Testis (tissue), 3 donors: Measurements from ENCODE around the gene CPVL. TPM values are rescaled to one million over a fixed set of nuclear protein-coding genes. Genes with fewer than 3 reads are reported as not detected.

Experiments used
- DNase-seq: peaks from one replicate; pipeline ENCODE4 v3.0.0-alpha.2; 2019
- H3K27ac ChIP-seq, 2 donors: fragments of 200-600 bp; sonication (generic); one replicate each; pipeline ENCODE4 v1.5.1; 2019
- H3K27me3 ChIP-seq: fragments of 200-600 bp; sonication (generic); one replicate; pipeline ENCODE4 v1.5.1; 2019
- H3K36me3 ChIP-seq: fragments of 200-600 bp; sonication (generic); one replicate; pipeline ENCODE4 v1.5.1; 2017; ENCODE audit warnings: low read depth; ENCODE audit errors: missing control alignments
- H3K4me1 ChIP-seq: fragments of 200-600 bp; sonication (generic); one replicate; pipeline ENCODE4 v1.5.1; 2019
- H3K4me3 ChIP-seq, 2 donors: fragments of 200-600 bp; sonication (generic); one replicate each; pipeline ENCODE4 v1.5.1; 2017 to 2019
- H3K9me3 ChIP-seq: fragments of 200-600 bp; sonication (generic); one replicate; pipeline ENCODE4 v1.5.1; 2017
- POLR2A ChIP-seq: fragments of 450-650 bp; IDR thresholded peaks from one replicate; pipeline ENCODE4 v1.6.1; 2017; ENCODE audit warnings: antibody characterized with exemption, mild to moderate bottlenecking, moderate library complexity
- WGBS, 2 donors: methylation state at CpG; one replicate each; pipeline ENCODE4 v1.1.5; 2018; 5-methylcytosine and 5-hydroxymethylcytosine counted together
- intact Hi-C: fragments of 100-400 bp; cut with DNase I; formaldehyde crosslinking; loops from one replicate; pipeline ENCODE4 v1.15.1; 2023; ENCODE audit warnings: low total_unique reads
- polyA plus RNA-seq: library from polyadenylated mRNA; stranded (reverse); fragments of 350-450 nt; fragmentation: Illumina TruSeq; extraction: RNeasy Lipid Tissue Mini Kit (QIAGEN cat#74804); gene quantifications from one replicate; pipeline ENCODE4 v1.2.3, GENCODE V29; 2014; ENCODE audit warnings: low read depth, low replicate concordance; ENCODE audit not compliant: insufficient read depth
- total RNA-seq, 2 donors: library from RNA; depleted of rRNA; stranded (reverse); fragments of >200 nt; gene quantifications; one replicate each; pipeline ENCODE4 v1.2.3, GENCODE V29; 2016
- TF ChIP-seq, protein P1 (sequence below), 3 experiments: fragments of 450-650 bp in 2 of 3; fragments of 200-600 bp in 1 of 3; sonication (generic) in 1 of 3; IDR thresholded peaks; one replicate each; pipeline ENCODE4 v1.5.1; 2016 to 2019; ENCODE audit warnings: antibody characterized with exemption in 3 of 3, mild to moderate bottlenecking in 2 of 3, moderate library complexity in 1 of 3

Gene CPVL
- total and polyA plus RNA-seq, 3 donors from 2014 or later = 26.6 to 55.1 (median 51.1) TPM

DNA sequence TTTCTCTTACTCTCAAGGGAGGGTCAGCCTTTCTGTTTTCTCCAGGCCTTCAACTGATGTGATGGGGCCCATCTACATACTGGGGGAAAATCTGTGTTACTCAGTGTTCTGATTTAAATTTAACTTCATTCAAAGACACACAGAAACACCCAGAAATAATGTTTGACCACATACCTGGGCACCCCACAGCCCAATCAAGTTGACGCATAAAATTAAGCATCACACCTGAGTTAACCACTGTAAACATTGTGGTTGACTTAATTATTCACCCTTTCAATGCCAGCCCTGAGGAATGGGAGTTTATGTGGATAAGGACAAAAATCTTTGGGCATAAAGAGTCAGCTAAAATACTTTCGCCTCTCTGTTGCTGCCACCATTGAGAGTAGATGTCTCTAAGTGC lies 38.3 kb upstream of the CPVL start:
- Histone ChIP-seq H3K27ac (no peak overlapping the region), H3K4me1 (no peaks in the 10 kb centered on the region), H3K4me3 (no peak overlapping the region), H3K27me3 (no peaks in the 10 kb centered on the region), H3K36me3 (no peaks in the 10 kb centered on the region), H3K9me3 (no peaks in the 10 kb centered on the region)
- no peak for TF ChIP-seq POLR2A
- TF ChIP-seq, protein P1, sequence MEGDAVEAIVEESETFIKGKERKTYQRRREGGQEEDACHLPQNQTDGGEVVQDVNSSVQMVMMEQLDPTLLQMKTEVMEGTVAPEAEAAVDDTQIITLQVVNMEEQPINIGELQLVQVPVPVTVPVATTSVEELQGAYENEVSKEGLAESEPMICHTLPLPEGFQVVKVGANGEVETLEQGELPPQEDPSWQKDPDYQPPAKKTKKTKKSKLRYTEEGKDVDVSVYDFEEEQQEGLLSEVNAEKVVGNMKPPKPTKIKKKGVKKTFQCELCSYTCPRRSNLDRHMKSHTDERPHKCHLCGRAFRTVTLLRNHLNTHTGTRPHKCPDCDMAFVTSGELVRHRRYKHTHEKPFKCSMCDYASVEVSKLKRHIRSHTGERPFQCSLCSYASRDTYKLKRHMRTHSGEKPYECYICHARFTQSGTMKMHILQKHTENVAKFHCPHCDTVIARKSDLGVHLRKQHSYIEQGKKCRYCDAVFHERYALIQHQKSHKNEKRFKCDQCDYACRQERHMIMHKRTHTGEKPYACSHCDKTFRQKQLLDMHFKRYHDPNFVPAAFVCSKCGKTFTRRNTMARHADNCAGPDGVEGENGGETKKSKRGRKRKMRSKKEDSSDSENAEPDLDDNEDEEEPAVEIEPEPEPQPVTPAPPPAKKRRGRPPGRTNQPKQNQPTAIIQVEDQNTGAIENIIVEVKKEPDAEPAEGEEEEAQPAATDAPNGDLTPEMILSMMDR (IDR thresholded peaks at IDR 0.05) = no peak
- DNase-seq = no peak
- WGBS, 2 donors = 95 to 96% methylated on average over 2 of the region's 2 CpGs
- intact Hi-C loops = no loop called here

DNA sequence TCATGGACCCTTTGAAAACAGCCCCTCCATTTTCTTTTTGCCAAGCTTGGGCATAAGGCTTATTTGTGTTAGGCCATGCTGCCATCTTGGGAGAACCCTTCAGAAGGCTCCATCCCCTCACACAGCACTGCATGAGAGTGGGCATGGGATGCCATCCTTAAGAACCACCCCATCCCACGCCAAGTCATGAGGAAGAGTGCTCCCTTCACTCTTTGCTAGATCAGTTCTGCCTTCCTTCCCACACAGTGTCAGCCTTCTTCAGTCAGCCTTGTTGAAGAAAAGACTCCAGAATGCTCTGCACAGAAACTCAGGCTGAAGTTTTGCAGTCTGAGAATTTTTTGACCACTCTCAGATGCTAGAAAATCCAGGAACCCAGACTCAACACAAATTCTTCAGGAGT lies 32.8 kb upstream of the CPVL start:
- Histone ChIP-seq H3K4me1 (no peaks in the 10 kb centered on the region), H3K27ac (no peak overlapping the region), H3K9me3 (no peaks in the 10 kb centered on the region), H3K27me3 (no peaks in the 10 kb centered on the region), H3K36me3 (no peaks in the 10 kb centered on the region), H3K4me3 (no peak overlapping the region)
- TF ChIP-seq, protein P1 (IDR thresholded peaks at IDR 0.05) = no peak
- no peak for TF ChIP-seq POLR2A
- intact Hi-C loops = no loop called here
- WGBS, 2 donors = 62 to 88% methylated on average over 1 of the region's 1 CpG
- no peak for DNase-seq

DNA sequence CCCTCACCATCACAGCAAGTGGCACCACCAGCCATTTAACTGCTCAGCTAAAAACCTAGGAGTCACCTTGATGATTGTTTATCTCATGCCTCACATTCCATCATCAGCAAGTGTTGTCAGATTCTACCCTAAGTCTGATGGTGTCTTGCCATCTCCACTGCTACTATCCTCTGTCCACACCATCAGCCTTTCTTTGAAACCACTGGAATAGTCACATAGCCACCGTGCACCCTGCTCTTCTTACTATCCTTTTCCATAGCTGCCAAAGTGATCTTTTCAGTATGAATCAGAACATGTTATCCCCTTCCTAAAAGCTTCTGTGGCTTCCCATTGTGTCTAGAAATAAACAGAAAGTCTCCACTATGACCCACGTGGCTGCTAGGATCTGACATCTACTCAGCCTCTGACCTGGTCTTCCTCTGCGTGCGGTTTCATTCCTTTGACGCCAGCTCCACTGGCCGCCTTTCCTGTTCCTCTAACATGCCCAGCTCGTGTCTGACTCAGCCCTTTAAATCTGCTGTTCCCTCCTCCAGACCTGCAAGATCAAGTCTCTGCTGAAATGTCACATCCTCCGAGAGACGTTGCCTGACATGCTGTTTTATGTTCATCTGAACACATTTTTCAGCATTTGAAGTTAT lies 31.7 kb upstream of the CPVL start:
- whole genome bisulfite sequencing, 2 donors = 73 to 77% methylated on average over 9 of the region's 9 CpGs
- TF ChIP-seq, protein P1 (IDR thresholded peaks at IDR 0.05) = no peak
- no peak for TF ChIP-seq POLR2A
- peak; percentile 60 for DNase-seq

DNA sequence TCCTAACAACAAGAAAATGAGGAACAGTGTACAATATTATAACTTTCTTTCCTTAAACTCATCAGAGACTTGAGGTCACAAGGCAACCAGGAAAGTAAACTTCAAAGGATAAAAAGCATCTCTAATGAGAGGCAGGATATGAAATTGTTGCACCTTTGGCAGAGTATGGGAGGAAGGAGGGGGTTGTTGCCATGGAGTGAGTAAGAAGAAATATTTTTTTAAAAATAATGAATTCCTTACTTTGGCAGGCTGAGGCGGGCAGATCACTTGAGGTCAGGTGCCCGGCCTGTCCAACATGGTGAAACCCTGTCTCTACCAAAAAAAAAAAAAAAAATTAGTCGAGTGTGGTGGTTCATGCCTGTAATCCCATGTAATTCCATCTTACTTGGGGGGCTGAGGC lies 27.1 kb upstream of the CPVL start:
- Histone ChIP-seq H3K4me1 (no peaks in the 10 kb centered on the region), H3K4me3 (no peak overlapping the region), H3K27me3 (no peaks in the 10 kb centered on the region), H3K9me3 (no peaks in the 10 kb centered on the region), H3K36me3 (no peaks in the 10 kb centered on the region), H3K27ac (no peak overlapping the region)
- intact Hi-C loops = no loop called here
- no peak for DNase-seq
- WGBS, 2 donors = 77 to 93% methylated on average over 3 of the region's 3 CpGs
- TF ChIP-seq, protein P1 (IDR thresholded peaks at IDR 0.05) = no peak
- no peak for TF ChIP-seq POLR2A

More for the DNA sequence above, 31.7 kb upstream of the CPVL start:
- intact Hi-C loops = no loop called here
- Histone ChIP-seq H3K27me3 (no peaks in the 10 kb centered on the region), H3K36me3 (no peaks in the 10 kb centered on the region), H3K9me3 (no peaks in the 10 kb centered on the region), H3K4me3 (no peak overlapping the region), H3K27ac (peak overlapping the region in 1 of 2 donors; percentile 26), H3K4me1 (no peaks in the 10 kb centered on the region)

DNA sequence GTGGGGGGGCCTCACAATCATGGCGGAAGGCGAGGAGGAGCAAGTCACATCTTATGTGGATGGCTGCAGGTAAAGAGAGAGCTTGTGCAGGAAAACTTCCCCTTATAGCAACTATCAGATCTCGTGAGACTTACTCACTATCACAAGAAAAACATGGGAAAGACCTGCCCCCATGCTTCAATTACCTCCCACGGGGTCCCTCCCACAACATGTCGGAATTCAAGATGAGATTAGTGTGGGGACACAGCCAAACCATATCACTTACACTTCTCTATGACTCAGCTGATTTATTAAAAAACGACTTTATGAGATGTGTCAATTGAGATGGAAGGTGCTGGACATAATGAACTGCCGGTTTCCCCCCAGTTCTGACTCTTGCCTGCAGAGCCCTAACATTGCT lies 24.4 kb upstream of the CPVL start:
- intact Hi-C loops = no loop called here
- H3K27me3 ChIP-seq = no peaks in the 10 kb centered on the region
- H3K27ac ChIP-seq = no peak overlapping the region
- no peak for DNase-seq
- H3K4me3 ChIP-seq = no peak overlapping the region
- WGBS, 2 donors = 73 to 81% methylated on average over 7 of the region's 7 CpGs
- H3K9me3 ChIP-seq = no peaks in the 10 kb centered on the region
- TF ChIP-seq, protein P1 (IDR thresholded peaks at IDR 0.05) = no peak
- TF ChIP-seq POLR2A = no peak
- H3K4me1 ChIP-seq = no peaks in the 10 kb centered on the region
- H3K36me3 ChIP-seq = no peaks in the 10 kb centered on the region
